ENCODE results near the gene STK38L. TPM values are rescaled to one million over a fixed set of nuclear protein-coding genes. Genes with fewer than 3 reads are reported as not detected.

Gene STK38L
- total RNA-seq (2014; rRNA removed; shearing (Covaris generic)): 33.5 and 39.6 TPM in 2 replicates

GRCh38 chr12:27243804-27244688 lies at the start of gene STK38L:
Gene STK38L (plus strand): TSS chr12:27244286. CDS start chr12:27297721, 53,435 bp downstream.
- peak; percentile 99 for DNase-seq
- H3K4me1 ChIP-seq: peaks cover 7% of the 10 kb centered on the region; the same call in 1 of the 2 replicates
- no peaks in the 10 kb centered on the region for H3K9me3 ChIP-seq (replicated peaks)
- no peaks in the 10 kb centered on the region for H3K36me3 ChIP-seq
- H3K4me3 ChIP-seq: peak within 1 kb of the TSS; percentile 78
- H3K27ac ChIP-seq: peak within 1 kb of the TSS; percentile 54
- H3K27me3 ChIP-seq: no peaks in the 10 kb centered on the region; the same call in 1 of the 2 replicates

GRCh38 chr12:27194644-27195043 lies 49.4 kb upstream of the STK38L start:
- Histone ChIP-seq H3K9me3 (replicated peaks) (no peaks in the 10 kb centered on the region), H3K4me3 (no peak overlapping the region), H3K36me3 (no peaks in the 10 kb centered on the region), H3K27me3 (no peaks in the 10 kb centered on the region), H3K4me1 (peaks cover 22% of the 10 kb centered on the region), H3K27ac (no peak overlapping the region)
- DNase-seq: no peak

DNA sequence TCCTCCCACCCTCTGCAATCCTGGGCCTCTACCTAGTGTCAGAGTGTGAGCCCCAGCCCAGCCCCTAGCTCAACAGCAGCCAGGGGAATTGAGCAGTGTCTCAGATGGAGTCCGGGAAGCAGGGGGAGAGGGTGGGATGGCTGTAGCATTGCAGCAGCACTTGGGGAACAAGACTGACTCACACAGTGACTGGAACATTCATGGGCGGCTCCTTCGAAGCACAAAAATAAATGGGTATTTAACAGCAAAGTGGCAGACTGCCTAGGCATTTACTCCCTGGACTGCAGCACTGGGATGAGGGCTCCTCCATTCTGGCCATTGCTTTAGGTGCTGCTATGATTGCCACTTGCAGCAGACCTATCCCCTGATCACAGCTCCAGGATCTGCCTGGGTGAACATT lies 46.0 kb upstream of the STK38L start:
- no peaks in the 10 kb centered on the region for H3K9me3 ChIP-seq (replicated peaks)
- no peak overlapping the region for H3K27ac ChIP-seq
- no peak overlapping the region for H3K4me3 ChIP-seq
- no peaks in the 10 kb centered on the region for H3K27me3 ChIP-seq
- no peak for DNase-seq
- H3K4me1 ChIP-seq: peaks cover 13% of the 10 kb centered on the region
- H3K36me3 ChIP-seq: no peaks in the 10 kb centered on the region

GRCh38 chr12:27199638-27200300 lies 44.3 kb upstream of the STK38L start:
- no peak overlapping the region for H3K4me3 ChIP-seq
- peak in 1 of 2 experiments; percentile 15 for DNase-seq
- no peak overlapping the region for H3K27ac ChIP-seq
- no peaks in the 10 kb centered on the region for H3K9me3 ChIP-seq (replicated peaks)
- no peaks in the 10 kb centered on the region for H3K4me1 ChIP-seq
- H3K27me3 ChIP-seq: no peaks in the 10 kb centered on the region
- H3K36me3 ChIP-seq: no peaks in the 10 kb centered on the region

DNA sequence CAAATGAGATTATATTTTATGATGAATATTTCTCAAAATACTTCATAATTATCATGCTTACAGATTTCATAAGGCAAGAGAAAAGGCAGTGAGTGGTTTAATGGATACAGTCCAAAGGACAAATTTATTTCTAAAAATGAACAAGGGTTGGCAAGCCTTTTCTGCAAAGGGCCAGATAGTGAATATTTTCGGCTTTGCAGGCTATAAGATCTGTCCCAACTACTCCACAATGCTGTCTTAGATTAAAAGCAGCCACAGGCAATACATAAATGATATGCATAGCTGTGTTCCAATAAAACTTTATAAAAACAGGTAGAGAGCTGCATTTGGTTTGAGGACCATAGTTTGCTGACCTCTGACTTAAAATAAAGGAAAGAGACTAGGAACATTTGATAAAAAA lies 42.9 kb upstream of the STK38L start:
- Histone ChIP-seq H3K27ac (no peak overlapping the region), H3K4me1 (no peaks in the 10 kb centered on the region), H3K36me3 (no peaks in the 10 kb centered on the region), H3K9me3 (replicated peaks) (no peaks in the 10 kb centered on the region), H3K4me3 (no peak overlapping the region), H3K27me3 (no peaks in the 10 kb centered on the region)
- DNase-seq: no peak

DNA sequence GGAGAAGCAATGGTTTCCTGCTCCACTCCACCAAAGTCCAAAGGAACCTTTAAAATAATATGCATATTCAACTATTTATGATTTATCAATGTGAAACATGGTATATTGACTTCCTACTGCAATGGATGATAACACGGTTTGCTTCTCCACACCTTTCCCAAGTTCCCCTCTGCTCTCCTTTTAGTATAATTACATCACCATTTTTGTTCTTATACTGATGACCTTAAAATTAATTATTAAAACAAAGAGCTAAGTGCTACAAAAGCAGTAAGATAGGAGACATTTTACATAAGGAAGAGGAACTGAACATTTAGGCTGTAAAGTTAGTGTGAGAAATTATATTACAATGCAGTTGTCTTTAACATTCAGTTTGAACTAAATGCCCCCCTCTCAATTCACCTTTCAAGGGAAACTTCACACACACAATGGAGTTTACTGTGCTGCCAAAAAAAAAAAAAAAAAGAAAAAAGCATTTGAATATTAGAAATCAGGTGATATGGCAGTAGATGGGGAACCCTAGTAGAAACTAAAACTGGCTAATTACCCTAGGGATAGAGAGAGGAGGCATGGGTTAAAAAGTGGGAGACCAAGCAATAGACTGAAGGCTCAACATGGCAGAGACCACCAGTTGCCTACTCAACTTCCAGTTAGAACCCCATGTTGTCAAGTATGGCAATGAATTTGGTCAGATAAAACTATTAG lies 37.1 kb upstream of the STK38L start:
- no peaks in the 10 kb centered on the region; the same call in 1 of the 2 replicates for H3K4me1 ChIP-seq
- H3K27ac ChIP-seq: no peak overlapping the region
- no peaks in the 10 kb centered on the region for H3K36me3 ChIP-seq
- no peaks in the 10 kb centered on the region for H3K9me3 ChIP-seq (replicated peaks)
- H3K4me3 ChIP-seq: no peak overlapping the region
- H3K27me3 ChIP-seq: no peaks in the 10 kb centered on the region; the same call in 1 of the 2 replicates
- no peak for DNase-seq

- Histone ChIP-seq H3K27me3 (no peaks in the 10 kb centered on the region; the same call in 1 of the 2 replicates), H3K4me1 (no peaks in the 10 kb centered on the region; the same call in 1 of the 2 replicates), H3K27ac (no peak overlapping the region), H3K4me3 (no peak overlapping the region), H3K36me3 (no peaks in the 10 kb centered on the region), H3K9me3 (replicated peaks) (no peaks in the 10 kb centered on the region)
- no peak for DNase-seq
These were observed 36.3 kb upstream of the STK38L start for GRCh38 chr12:27207615-27208413.

DNA sequence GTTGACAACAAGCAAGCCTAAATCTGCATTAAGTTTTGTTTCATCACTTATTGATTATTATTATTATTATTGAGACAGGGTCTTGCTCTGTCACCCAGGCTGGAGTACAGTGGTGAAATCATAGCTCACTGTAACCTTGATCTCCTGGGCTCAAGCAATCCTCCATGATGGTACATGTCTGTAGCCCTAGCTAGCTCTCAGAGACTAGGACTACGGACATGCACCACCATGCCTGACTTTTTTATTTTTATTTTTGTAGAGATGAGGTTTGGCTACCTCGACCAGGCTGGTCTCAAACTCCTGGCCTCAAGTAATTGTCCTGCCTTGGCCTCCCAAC lies 35.7 kb upstream of the STK38L start:
- Histone ChIP-seq H3K36me3 (no peaks in the 10 kb centered on the region), H3K4me1 (no peaks in the 10 kb centered on the region; the same call in 1 of the 2 replicates), H3K4me3 (no peak overlapping the region), H3K27me3 (no peaks in the 10 kb centered on the region; the same call in 1 of the 2 replicates), H3K27ac (no peak overlapping the region), H3K9me3 (replicated peaks) (no peaks in the 10 kb centered on the region)
- no peak for DNase-seq

DNA sequence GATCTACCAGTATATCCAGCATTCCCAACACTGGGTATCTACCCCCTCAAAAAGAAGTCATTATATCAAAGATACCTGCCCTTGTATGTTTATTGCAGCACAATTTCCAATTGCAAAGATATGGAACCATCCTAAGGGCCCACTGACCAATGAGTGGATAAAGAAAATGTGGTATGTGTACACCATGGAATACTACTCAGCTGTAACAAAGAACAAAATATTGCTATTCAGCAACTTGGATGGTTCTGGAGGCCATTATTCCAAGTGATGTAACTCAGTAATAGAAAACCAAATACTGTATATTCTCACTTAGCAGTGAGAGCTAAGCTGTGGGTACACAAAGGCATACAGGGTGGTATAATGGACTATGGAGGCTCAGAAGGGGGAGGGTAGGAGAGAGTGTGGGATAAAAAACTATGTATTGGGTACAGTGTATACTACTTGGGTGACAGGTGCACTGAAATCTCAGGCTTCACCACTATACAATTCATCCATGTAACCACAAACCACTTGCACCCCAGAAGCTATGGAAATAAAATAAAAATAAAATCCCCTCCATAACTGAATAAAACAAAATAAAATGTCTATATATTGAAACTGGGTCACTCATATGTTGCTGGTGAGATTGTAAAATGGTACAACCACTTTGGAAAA lies 34.7 kb upstream of the STK38L start:
- Histone ChIP-seq H3K4me1 (no peaks in the 10 kb centered on the region; the same call in 1 of the 2 replicates), H3K9me3 (replicated peaks) (no peaks in the 10 kb centered on the region), H3K27me3 (no peaks in the 10 kb centered on the region; the same call in 1 of the 2 replicates), H3K36me3 (no peaks in the 10 kb centered on the region), H3K4me3 (no peak overlapping the region), H3K27ac (no peak overlapping the region)
- no peak for DNase-seq

DNA sequence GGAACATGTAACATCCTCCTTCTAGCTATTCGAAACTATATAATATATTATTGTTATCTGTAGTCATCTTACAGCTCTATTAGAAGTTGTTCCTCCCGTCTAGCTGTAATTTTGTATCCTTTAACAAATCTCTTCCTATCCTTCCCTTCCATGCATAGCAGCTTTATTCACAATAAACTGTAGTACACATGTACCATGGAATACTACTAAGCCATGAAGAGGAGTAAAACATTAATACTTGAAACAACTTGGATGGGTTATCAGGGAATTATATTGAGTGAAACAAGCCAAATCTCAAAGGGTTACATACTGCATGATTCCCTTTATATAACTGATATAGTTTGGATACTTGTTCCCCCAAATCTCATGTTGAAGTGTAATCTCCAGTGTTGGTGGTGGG lies 33.9 kb upstream of the STK38L start:
- no peaks in the 10 kb centered on the region for H3K9me3 ChIP-seq (replicated peaks)
- H3K4me1 ChIP-seq: no peaks in the 10 kb centered on the region; the same call in 1 of the 2 replicates
- no peak overlapping the region for H3K27ac ChIP-seq
- H3K4me3 ChIP-seq: no peak overlapping the region
- DNase-seq: no peak
- H3K36me3 ChIP-seq: no peaks in the 10 kb centered on the region
- H3K27me3 ChIP-seq: no peaks in the 10 kb centered on the region; the same call in 1 of the 2 replicates

DNA sequence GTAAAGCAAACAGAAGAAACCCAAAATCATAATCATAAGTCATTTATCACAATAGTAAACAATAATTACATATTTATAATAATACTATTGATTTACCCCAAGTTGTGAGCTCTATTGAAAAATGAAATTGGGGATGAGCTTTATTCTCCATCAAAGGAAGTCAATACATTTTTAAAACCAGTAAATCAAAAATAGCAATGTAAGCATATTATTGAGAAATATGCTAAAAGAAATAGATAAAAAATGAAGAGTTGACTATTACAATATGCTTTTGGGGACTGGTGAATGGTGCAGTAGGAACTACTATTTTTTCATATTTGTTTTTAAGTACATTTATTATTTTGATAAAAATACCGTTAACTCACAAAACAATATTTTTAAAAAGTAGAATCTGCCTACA lies 31.2 kb upstream of the STK38L start:
- Histone ChIP-seq H3K4me3 (no peak overlapping the region), H3K9me3 (replicated peaks) (no peaks in the 10 kb centered on the region), H3K36me3 (no peaks in the 10 kb centered on the region), H3K4me1 (no peaks in the 10 kb centered on the region), H3K27me3 (no peaks in the 10 kb centered on the region; the same call in 1 of the 2 replicates), H3K27ac (no peak overlapping the region)
- DNase-seq: no peak

- H3K4me1 ChIP-seq: no peaks in the 10 kb centered on the region
- no peak for DNase-seq
- H3K9me3 ChIP-seq (replicated peaks): no peaks in the 10 kb centered on the region
- no peaks in the 10 kb centered on the region; the same call in 1 of the 2 replicates for H3K27me3 ChIP-seq
- no peak overlapping the region for H3K4me3 ChIP-seq
- H3K27ac ChIP-seq: no peak overlapping the region
- no peaks in the 10 kb centered on the region for H3K36me3 ChIP-seq
These were observed 30.8 kb upstream of the STK38L start for GRCh38 chr12:27213304-27213703.

DNA sequence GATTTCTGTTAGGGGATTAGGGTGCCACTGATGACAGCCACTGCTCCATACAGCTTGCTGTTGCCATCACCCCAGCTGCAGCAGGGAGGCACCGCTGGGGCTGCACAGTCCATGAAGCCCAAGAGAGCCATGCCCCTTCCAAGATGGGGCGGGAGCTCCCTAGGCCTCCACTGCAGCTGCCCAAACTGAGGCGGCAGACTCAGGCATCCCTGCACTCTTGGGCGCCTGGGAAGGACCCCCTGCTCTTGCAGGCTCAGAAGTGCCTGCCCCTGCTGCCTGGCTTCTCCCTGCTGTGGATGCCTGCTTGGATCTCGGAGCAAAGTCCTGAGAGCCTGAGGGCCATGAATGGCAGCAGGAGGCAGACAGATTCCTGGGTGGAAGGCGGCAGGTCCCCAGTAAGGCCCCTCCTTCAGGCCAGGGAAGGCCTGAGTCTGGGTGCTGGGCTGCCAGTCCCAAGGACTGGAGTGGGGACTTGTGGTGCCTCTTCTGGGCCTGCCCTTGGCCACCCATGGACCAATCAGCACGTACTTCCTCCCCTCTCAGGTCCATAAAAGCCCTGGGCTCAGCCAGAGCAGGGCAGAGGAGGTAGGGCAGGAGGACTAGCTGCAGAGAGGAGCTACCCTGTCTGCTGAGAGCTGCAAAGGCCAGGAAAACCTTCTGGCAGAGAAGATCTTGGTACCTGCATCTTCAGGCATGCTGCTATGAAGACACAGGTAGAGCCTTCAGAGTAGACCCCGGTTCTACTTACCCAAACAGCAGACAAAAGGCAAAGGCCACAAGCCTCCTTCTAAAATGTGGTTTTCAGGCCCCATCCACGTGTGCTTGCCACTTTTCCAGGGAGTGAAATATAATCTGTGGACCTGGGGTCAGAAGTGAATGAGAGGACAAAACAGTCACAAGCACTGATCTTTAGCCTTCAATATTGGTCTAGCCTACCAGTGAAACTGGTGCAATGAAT lies 30.0 kb upstream of the STK38L start:
- H3K9me3 ChIP-seq (replicated peaks): no peaks in the 10 kb centered on the region
- no peaks in the 10 kb centered on the region for H3K36me3 ChIP-seq
- no peak overlapping the region for H3K4me3 ChIP-seq
- peak in 1 of 2 experiments; percentile 6 for DNase-seq
- H3K4me1 ChIP-seq: no peaks in the 10 kb centered on the region
- no peaks in the 10 kb centered on the region; the same call in 1 of the 2 replicates for H3K27me3 ChIP-seq
- H3K27ac ChIP-seq: no peak overlapping the region
